Umbilical cord (tissue), 1 donor: ENCODE results near the gene OR51A4. TPM values are rescaled to one million over a fixed set of nuclear protein-coding genes. Genes with fewer than 3 reads are reported as not detected.

Source experiments
- total RNA-seq: library from RNA; depleted of rRNA; stranded (reverse); fragments of >200 nt; gene quantifications from one replicate; pipeline ENCODE4 v1.2.3, GENCODE V29; 2014; ENCODE audit warnings: low replicate concordance; ENCODE audit not compliant: insufficient read depth

The OR51A4 gene
- total RNA-seq, 1 donor from 2014 or later: 9.9 TPM

Other genes with a start within 250 kb of the OR51A4 start
- gene OR51E2, start 249.8 kb downstream of the OR51A4 start, total RNA-seq: 6.0 TPM
- gene MMP26, start 242.8 kb downstream of the OR51A4 start, total RNA-seq: not detected
- not detected for gene OR51F1, start 177.7 kb downstream of the OR51A4 start, total RNA-seq
- not detected for gene OR52R1, start 143.2 kb downstream of the OR51A4 start, total RNA-seq
- 1.7 TPM for gene OR51F2, start 126.3 kb downstream of the OR51A4 start, total RNA-seq
- 2.9 TPM for gene OR51S1, start 98.4 kb downstream of the OR51A4 start, total RNA-seq
- 2.2 TPM for gene OR51T1, start 65.7 kb downstream of the OR51A4 start, total RNA-seq
- 3.4 TPM for gene OR51A7, start 43.8 kb downstream of the OR51A4 start, total RNA-seq
- gene OR51G2, start 28.3 kb downstream of the OR51A4 start, total RNA-seq: 3.4 TPM
- not detected for gene OR51G1, start 23.3 kb downstream of the OR51A4 start, total RNA-seq
- 0.96 TPM for gene OR51A2, start 8.1 kb upstream of the OR51A4 start, total RNA-seq
- gene OR51L1, start 47.2 kb upstream of the OR51A4 start, total RNA-seq: 5.5 TPM
- 1.2 TPM for gene OR52J3, start 98.9 kb upstream of the OR51A4 start, total RNA-seq
- gene OR52E2, start 112.0 kb upstream of the OR51A4 start, total RNA-seq: 0.96 TPM
- not detected for gene OR52E1, start 122.0 kb upstream of the OR51A4 start, total RNA-seq
- 3.4 TPM for gene OR52A5, start 190.8 kb upstream of the OR51A4 start, total RNA-seq
- 2.6 TPM for gene OR52A1, start 207.2 kb upstream of the OR51A4 start, total RNA-seq